ENCODE data around the gene PAX1.

PAX1 gene

DNA sequence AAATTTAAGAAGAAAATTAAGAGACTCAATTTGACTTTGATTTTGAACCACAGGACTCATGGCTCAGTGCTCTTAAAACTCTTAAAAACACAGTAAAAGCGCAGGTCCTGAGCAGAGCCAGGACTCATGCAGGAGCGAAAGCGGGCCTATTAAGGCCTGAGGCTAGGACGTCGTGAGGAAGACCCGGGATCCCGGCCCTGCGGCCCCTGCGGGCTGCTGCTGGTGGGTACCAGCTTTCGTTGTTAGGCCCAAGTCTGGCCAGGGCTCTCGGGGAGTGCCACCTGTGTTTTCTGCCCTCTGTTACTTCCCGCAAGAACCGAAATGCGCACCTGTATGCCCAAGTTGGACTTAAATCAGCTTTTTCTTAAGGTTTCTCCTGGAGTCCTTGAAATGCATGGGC, 3.4 kb upstream of the PAX1 start:
- no peak for TF ChIP-seq CTCF (IDR thresholded peaks at IDR 0.05; ENCODE audit: control extremely low read depth, extremely low read depth, low read depth, missing control alignments)
- DNase-seq (ENCODE audit: extremely low spot score), result no peak
- POLR2A ChIA-PET, result no interaction called here
- CTCF ChIA-PET, result interaction anchor here (2.9 kb wide), 1 partner anchor 18 kb away, joined by 16 read pairs; no protein-coding TSS in a partner anchor

DNA sequence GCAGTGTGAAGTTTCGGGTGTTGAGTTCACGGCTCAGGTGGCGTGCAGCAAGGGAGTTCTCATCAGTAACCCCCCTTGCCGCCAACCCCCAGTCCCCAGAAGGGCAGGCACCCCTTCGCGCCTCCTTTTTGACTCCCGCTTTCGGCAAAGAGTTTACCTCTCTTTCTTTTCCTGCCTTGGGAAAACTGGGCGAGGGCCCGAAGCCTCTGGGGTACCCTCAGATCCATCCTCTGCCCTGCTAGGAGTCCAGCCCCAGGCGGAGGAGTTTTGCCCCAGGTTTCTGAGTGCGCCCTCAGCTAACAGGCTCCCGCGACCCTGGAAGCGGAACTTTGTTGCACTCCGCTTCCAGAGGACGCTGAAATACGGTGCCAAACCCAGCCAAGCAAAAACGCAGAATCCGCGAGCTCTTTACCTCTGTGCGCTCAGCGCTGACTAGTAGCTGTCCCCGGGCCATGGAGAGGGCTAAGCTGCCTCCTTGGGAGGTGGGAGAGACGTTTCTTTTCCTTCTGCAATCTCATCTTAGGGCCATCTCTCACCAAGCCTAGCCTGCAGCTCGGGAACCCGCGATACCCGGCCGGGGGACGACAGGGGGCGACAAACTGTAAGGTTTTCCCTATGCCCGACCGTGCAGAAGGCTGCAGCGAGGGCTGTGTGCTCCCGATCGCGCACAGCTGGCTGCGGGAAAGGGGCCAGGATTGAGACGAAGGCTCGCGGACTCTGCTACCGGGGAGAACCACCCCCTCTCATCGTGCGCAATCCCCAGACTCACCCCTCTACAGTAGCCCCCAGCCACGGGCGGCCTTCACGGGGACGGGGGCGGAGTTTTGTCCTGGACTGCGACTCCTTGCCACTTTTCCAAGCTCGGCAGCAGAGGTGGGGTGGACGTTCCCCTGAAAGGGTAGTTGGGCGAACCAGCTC, 2.7 kb upstream of the PAX1 start:
- ChIA-PET CTCF (interaction anchor here (1.0 to 2.9 kb wide), 3 partner anchors 17 to 29 kb away, joined by 3 to 16 read pairs (median 4); no protein-coding TSS in a partner anchor), POLR2A (no interaction called here)
- DNase-seq (ENCODE audit: extremely low spot score), result peak; percentile 53
- TF ChIP-seq CTCF (IDR thresholded peaks at IDR 0.05; ENCODE audit: control extremely low read depth, extremely low read depth, low read depth, missing control alignments), result peak; percentile 34

GRCh38 chr20:21703717-21704407, 1.6 kb upstream of the PAX1 start:
- DNase-seq (ENCODE audit: extremely low spot score), result no peak
- CTCF ChIA-PET, result interaction anchor here (0.7 to 2.9 kb wide), 3 partner anchors 15 to 30 kb away, joined by 3 to 16 read pairs (median 4); no protein-coding TSS in a partner anchor
- POLR2A ChIA-PET, result no interaction called here
- no peak for TF ChIP-seq CTCF (IDR thresholded peaks at IDR 0.05; ENCODE audit: control extremely low read depth, extremely low read depth, low read depth, missing control alignments)

GRCh38 chr20:21704408-21705385, 767 bp upstream of the PAX1 start:
- ChIA-PET CTCF (interaction anchor here (0.7 to 1.9 kb wide), 2 partner anchors 15 to 31 kb away, joined by 3 to 4 read pairs; no protein-coding TSS in a partner anchor), POLR2A (no interaction called here)
- TF ChIP-seq CTCF (IDR thresholded peaks at IDR 0.05; ENCODE audit: control extremely low read depth, extremely low read depth, low read depth, missing control alignments), result no peak
- no peak for DNase-seq (ENCODE audit: extremely low spot score)

DNA sequence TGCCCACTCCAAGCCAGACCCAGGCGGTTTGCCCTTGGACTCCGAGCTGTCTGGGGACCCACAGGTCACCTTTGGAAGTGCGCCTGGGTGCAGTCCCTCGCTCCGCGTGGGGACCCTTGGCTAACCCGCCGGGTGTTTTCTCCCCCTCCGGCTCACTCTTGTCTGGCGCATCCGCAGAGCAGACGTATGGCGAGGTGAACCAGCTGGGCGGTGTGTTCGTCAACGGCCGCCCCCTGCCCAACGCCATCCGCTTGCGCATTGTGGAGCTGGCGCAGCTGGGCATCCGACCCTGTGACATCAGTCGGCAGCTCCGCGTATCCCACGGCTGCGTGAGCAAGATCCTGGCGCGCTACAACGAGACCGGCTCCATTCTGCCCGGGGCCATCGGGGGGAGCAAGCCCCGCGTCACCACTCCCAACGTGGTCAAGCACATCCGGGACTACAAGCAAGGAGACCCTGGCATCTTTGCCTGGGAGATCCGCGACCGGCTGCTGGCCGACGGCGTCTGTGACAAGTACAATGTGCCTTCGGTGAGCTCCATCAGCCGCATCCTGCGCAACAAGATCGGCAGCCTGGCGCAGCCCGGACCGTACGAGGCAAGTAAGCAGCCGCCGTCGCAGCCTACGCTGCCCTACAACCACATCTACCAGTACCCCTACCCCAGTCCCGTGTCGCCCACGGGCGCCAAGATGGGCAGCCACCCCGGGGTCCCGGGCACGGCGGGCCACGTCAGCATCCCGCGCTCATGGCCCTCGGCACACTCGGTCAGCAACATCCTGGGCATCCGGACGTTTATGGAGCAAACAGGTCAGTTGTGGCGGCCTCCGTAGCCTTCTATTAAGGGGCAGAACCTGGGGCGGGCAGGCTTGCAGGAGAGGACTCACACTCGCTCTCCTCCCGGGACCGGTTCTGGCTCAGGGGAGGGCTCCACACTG, 1.1 kb downstream of the PAX1 start:
- ChIA-PET POLR2A (no interaction called here), CTCF (interaction anchor here (6.1 kb wide), 1 partner anchor 13 kb away, joined by 32 read pairs; no protein-coding TSS in a partner anchor)
- DNase-seq (ENCODE audit: extremely low spot score), result no peak
- no peak for TF ChIP-seq CTCF (IDR thresholded peaks at IDR 0.05; ENCODE audit: control extremely low read depth, extremely low read depth, low read depth, missing control alignments)
